NCI-H774 (cell line): ENCODE data around the gene CBL.
A peak's percentile ranks its signal among the peaks of the same experiment; 100 is the strongest.
"Not testable (repeated sequence)": the region's sequence is repeated elsewhere in the genome, so short reads cannot be mapped to it uniquely, and the experiment has no call there.

Experiments used
- DNase-seq: peaks from one replicate; lab custom pipeline; 2025; lab: John Stamatoyannopoulos, UW

The CBL gene

DNA sequence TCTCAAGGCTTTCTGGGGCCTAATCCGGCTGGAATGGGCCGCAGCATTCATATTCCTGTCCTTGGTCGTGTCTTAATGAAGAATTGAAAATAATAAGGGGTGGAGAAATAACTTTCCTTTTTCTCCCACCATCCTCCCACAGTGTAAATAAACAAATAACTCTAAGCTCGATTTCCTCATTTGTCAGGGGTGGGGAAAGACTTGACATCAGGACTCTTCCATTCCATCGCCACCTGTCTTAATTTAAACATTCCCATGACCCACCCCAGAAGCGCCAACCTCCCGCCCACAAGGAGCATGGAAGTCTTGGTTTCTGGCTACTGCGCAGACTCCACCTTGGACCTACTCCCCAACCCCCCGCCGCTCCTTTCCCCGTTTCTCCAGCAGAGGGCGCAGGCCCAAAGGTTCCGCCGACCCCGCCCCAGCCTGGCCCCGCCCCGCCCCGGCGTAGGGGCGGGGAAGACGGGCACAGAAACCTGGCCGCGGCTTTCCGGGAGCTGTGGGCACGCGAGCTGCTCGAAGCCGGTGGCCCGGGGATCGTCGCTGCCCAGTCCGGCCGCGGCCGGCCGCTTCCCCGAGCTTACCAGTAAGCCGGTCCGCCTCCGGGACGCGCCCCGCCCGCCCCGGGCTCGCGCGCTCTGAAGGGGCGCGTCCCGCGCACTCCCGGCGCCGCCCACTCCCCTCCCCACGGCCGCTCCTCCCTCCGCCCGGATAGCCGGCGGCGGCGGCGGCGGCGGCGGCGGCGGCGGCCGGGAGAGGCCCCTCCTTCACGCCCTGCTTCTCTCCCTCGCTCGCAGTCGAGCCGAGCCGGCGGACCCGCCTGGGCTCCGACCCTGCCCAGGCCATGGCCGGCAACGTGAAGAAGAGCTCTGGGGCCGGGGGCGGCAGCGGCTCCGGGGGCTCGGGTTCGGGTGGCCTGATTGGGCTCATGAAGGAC, at the start of gene CBL:
CBL (plus strand) TSS at position 766 of the 937 bp plus-strand sequence; CDS start at position 845, 79 bp downstream.
- DNase-seq, result peak; percentile 93

- DNase-seq, result no peak
Observed at GRCh38 chr11:119156496-119156895, 49.6 kb upstream of the CBL start.

DNA sequence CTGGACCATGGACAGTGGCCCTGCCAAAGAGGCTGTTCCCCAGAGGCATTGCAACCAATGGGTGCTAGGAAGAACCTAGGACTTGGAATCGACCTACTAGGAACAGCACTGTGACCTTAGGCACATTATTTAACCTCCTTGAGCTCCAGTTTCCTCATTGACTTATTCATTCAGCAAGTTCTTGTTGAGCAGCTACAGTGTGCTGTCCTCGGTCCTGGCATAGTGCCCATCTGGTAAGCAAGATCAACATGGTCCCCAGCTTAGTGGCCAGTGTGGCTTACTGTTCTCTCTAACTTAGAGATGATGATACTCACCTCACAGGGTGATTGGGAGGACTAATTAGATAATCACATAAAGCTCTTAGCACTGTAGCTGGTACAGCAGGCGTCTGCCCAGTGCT, 49.1 kb upstream of the CBL start:
- no peak for DNase-seq

- DNase-seq, result no peak
Observed at GRCh38 chr11:119158467-119158866, 47.7 kb upstream of the CBL start.

DNA sequence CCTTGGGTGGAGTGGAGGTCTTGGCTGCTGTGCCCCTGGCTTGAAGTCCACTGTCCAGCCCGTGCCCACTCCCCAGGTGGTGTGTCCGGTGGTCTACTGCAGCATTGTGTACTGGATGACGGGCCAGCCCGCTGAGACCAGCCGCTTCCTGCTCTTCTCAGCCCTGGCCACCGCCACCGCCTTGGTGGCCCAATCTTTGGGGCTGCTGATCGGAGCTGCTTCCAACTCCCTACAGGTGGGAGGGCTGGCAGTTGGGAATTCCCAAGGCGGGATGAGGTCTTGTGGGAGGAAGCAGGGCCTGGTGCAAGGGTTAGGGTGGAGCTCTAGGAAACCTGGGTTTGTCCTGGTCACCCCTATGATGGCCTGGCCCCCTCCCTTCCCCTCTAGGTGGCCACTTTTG, 46.0 kb upstream of the CBL start:
- DNase-seq, result no peak

DNA sequence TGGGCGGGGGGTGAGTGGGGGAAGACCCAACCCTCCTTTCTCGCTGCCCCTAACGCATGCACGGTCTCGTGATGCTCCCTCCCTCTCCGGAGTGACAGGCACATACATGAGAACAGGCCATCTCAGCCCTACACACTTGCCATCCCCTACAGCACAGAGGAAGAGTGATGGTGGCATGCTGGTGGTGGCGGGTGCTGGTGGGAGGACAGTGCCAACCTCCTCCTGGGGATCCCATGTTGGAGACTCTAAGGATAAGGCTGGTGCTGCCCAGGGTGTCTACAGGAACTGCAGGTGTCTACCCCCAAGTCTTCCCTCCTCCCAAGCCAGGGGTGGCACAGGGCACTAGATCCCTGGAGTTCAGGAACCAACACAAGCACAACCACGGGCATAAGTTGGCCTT, 44.3 kb upstream of the CBL start:
- DNase-seq, result no peak

GRCh38 chr11:119166368-119167076, 39.6 kb upstream of the CBL start:
- DNase-seq, result no peak

DNA sequence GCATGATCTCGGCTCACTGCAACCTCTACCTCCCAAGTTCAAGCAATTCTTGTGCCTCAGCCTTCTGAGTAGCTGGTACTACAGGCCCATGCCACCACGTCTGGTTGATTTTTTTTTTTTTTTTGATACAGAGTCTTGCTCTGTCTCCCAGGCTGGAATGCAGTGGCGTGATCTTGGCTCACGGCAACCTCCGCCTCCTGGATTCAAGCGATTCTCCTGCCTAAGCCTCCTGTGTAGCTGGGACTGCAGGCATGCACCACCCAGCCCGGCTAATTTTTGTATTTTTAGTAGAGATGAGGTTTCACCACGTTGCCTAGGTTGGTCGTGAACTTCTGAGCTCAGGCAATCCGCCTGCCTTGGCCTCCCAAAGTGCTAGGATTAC, 39.1 kb upstream of the CBL start:
- not testable (repeated sequence) for DNase-seq

DNA sequence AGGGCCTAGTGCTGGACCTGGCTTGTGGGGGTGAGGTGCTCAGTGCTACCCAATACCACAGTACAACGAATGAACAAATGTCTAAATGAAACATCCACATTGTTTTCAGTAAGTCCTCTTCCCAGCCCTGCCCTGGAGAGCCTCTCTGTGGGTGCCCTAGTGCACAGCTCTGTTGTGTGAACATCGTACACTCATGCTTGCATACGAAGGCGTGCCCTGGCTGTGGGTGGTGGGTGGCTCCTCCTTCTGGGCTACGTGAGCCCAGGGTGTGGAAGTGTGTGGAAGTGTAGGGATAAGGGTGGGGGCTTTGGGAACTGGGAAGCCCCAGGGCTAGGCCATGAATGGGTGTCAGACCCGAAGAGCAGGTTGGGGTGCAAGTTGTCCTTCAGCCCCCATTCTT, 38.2 kb upstream of the CBL start:
- DNase-seq, result no peak

DNA sequence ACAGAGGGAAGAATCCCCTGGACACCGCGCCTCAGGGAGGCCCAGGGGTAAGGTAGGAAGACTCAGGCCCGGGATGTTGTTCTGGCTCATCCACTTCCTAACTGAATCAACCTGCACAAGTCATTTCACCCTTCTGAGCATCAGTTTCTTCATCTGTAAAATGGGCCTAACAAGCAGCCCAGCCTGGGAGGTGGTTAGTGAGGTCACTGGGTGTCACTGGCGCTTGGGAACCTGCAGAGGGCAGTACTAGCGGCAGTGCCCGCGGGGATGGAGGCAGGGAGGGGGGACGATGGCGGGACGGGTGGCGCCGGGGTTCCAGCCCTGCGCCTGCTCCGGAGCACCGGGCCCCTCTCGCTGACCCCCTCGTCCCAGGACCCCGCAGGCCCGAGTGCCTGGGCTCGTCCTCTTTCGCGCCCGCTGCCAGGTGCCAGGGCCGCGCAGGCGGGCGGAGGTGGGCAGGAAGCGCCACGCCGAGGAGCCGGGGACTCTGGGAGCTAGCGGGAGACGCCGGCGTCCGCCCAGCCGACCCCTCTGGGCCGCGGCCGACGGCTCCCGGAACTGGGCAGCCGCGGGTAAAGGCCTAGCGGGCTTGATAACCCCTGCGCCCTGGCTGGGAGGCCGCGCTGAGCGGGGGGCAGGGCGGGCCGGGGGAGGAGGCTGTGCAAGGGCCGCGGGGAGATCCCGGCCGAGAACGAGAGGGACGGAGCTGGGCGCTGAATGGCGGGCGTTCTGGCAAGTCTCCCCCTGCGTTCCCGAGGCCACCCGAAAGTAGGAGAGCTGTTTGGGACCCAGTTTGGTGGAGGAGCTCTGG, 37.5 kb upstream of the CBL start, which contains the start of gene NLRX1:
NLRX1 (plus strand) TSS at position 255 of the 811 bp plus-strand sequence. CDS start 2,679 bp downstream, outside the sequence.
- peak; percentile 86 for DNase-seq

DNA sequence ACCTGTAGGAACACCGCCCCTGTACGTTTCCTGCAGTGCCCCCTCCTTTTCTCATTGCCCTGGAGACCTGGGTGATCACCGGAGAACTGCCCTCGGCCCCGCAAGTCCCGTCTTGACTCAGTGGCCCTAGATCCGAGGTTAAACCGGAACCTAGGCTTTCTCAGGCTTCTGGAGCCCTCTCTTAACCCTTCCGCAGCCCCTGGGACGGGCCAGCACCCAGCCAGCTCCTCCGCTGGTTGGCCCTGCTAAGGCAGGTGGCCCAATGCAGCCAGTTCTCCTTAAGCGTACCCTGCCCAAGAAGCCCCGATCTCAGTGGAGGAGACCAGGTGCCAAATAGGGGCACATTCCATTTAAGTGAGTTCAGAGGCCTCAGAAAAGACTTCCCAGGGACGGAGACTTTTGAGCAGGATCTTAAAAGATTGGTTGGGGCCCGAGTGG, 36.8 kb upstream of the CBL start:
- DNase-seq, result peak; percentile 26

GRCh38 chr11:119172513-119172912, 33.6 kb upstream of the CBL start:
- no peak for DNase-seq

DNA sequence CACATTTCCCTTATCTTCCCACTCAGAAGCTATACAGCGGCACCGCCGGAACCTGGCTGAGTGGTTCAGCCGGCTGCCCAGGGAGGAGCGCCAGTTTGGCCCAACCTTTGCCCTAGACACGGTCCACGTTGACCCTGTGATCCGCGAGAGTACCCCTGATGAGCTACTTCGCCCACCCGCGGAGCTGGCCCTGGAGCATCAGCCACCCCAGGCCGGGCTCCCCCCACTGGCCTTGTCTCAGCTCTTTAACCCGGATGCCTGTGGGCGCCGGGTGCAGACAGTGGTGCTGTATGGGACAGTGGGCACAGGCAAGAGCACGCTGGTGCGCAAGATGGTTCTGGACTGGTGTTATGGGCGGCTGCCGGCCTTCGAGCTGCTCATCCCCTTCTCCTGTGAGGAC, 32.7 kb upstream of the CBL start:
- DNase-seq, result no peak

DNA sequence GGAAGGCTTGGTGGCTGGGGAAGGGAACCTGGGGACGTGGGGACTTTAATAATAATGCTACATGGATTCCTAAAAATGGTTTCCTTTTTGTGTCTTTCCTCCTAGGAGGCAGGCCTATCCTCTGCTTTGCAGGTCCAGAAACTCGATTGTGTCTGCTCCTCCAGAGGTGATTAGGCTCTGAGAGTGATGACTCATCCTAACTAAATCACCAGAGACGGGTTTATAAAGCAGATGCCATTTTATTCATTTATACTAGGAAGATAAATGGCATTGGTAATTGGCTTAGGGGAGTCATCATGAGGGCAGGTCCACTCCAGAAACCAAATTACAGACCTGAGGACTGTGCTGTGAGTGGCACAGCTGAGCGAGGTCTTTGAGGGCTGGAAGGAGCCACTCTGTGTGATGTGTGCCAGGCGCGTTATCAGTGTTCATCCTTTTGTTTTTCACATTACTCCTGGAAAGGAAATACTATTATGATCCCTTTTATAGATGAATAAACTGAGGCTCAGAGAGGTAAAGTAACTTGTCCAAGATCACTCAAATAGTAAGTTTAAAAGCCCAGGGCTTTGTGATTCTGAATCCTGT, 30.6 kb upstream of the CBL start:
- DNase-seq, result peak; percentile 24

DNA sequence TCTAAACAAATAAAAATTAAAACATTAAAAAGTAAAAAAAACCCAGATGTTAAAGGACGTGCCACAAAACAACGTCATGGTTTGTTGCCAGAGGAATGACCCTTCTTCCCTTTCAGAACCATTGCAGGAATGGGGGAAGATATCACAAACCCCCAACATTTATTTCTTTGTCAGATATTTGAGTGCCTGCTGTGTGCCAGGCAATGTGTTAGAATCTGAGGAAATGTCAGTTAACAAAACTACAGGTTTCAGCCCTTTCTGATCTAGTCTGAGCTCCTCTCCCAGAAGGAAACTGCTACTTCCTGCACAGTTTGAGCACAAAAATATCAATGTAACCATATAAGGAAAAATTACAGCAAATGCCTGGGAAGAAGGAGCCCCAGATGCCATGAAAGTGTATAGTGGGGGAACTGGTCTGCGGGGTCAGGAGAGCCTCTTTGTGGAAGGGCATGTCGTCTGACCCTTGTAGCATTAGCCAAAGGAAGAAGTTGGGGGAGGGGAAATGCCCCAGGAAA, 27.9 kb upstream of the CBL start:
- no peak for DNase-seq

GRCh38 chr11:119179342-119179741, 26.8 kb upstream of the CBL start:
- DNase-seq, result no peak

DNA sequence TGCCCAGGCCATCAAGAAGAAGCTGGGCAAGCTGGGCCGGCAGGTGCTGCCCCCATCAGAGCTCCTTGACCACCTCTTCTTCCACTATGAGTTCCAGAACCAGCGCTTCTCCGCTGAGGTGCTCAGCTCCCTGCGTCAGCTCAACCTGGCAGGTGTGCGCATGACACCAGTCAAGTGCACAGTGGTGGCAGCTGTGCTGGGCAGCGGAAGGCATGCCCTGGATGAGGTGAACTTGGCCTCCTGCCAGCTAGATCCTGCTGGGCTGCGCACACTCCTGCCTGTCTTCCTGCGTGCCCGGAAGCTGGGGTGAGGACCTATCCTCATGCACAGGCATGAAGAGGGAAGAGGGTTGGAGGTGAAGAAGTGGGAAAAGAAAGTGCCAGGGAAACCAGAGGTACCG, 26.2 kb upstream of the CBL start:
- DNase-seq, result peak; percentile 95

DNA sequence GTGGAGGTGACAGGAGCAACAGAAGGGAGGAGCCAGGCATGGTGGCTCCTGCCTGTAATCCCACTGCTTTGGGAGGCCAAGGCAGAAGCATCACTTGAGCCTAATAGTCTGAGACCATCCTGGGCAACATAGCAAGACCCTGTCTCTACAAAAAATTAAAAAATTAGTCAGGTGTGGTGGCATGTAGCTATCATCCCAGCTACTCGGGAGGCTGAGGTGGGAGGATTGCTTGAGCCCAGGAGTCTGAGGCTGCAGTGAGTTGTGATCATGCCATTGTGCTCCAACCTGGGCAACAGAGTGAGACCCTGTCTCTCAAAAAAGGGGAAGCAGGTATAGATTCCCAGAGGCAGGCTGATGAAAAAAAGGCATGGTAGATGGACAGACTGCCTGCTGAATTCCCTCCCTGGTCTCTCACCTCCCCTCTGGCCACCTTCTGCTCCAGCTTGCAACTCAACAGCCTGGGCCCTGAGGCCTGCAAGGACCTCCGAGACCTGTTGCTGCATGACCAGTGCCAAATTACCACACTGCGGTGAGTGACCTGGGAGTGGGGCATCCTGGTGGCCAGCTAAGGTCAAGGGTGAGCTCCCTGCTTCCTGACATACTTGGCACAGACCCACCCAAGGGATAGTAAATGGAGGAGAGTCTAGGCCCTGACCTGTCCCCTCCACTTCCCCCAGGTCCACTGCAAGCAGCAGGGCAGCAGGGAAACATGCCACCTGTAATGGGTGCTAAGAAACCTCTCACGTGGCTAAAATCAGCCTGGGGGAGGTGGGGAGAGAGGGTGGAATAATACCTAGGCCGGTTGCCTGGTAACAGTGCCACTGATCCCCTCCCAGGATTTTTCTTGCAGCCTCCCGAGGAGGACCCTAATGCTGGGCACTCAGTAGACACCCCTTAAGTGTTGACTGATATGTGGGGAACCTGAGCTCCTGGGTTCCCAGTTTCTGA, 25.1 kb upstream of the CBL start:
- no peak for DNase-seq

DNA sequence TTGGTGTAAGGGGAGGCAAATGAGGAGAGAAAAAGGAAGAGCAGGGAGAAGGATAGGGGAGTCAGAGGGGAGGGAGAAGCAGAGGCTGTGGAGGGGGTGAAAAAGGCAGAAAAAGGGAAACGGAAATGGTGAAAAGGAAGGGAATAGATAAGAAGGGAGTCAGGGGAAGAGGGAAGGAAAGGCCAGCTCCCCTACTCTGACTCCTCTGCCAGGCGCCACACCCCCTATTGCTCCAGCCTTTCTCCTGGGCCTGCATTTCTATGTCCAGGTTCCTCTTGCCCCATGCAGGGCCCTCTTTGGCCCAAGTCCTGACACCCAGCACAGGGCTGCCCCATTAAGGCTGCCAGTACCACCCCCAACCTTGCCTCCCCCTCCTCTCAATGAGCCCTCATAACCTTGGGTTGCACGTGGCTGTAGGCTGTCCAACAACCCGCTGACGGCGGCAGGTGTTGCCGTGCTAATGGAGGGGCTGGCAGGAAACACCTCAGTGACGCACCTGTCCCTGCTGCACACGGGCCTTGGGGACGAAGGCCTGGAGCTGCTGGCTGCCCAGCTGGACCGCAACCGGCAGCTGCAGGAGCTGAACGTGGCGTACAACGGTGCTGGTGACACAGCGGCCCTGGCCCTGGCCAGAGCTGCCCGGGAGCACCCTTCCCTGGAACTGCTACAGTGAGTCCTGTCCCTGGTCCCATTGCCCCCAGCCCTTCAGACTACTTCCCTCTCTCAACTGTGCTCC, 24.3 kb upstream of the CBL start:
- peak; percentile 92 for DNase-seq

GRCh38 chr11:119184399-119184798, 21.7 kb upstream of the CBL start:
- DNase-seq, result not testable (repeated sequence)
